ENCODE results near the gene APOBEC2.

GRCh38 chr6:41036601-41037000, 16.4 kb upstream of the APOBEC2 start:
- no peak for TF ChIP-seq POLR2AphosphoS5 (IDR thresholded peaks at IDR 0.05; ENCODE audit: low read depth, low read length)
- no peak for TF ChIP-seq POLR2A (IDR thresholded peaks at IDR 0.05; ENCODE audit: low read depth, low read length)

Data from GM12891 (cell line).